Measurements from ENCODE around the gene TRIB2.
"Not testable (repeated sequence)": the region's sequence is repeated elsewhere in the genome, so short reads cannot be mapped to it uniquely, and the experiment has no call there.

The TRIB2 gene

DNA sequence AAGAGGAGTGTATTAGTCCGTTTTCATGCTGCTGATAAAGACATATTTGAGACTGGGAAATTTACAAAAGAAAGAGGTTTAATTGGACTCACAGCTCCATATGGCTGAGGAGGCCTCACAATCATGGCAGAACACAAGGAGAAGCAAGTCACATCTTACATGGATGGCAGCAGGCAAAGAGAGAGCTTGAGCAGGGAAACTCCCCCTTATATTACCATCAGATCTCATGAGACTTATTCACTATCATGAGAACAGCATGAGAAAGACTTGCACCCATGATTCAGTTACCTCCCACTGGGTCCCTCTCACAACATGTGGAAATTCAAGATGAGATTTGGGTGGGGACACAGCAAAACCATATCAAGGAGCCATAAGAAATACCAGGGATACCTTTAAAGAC lies 36.6 kb upstream of the TRIB2 start:
- peaks cover 13 to 35% of the 10 kb centered on the region in 2 donors for H3K4me1 ChIP-seq (ENCODE audit: control insufficient read depth in 1 of 2, insufficient read depth in 2 of 2, low read length in 2 of 2)
- H3K9me3 ChIP-seq (ENCODE audit: control insufficient read depth in 1 of 2, low read length in 2 of 2); H3K4me3 ChIP-seq (ENCODE audit: low read depth in 1 of 2, low read length in 2 of 2); H3K27ac ChIP-seq (ENCODE audit: low read depth, low read length); H3K9ac ChIP-seq (ENCODE audit: low read depth in 1 of 2, low read length in 2 of 2); H3K27me3 ChIP-seq (ENCODE audit: control insufficient read depth in 1 of 2, insufficient read depth in 2 of 2, low read length in 2 of 2); H3K36me3 ChIP-seq (ENCODE audit: control insufficient read depth in 1 of 2, insufficient read depth in 2 of 2, low read length in 2 of 2): not testable (repeated sequence)

- Histone ChIP-seq H3K4me3 (ENCODE audit: low read depth in 1 of 2, low read length in 2 of 2) (no peak overlapping the region), H3K9me3 (ENCODE audit: control insufficient read depth in 1 of 2, low read length in 2 of 2) (no peaks in the 10 kb centered on the region), H3K27me3 (ENCODE audit: control insufficient read depth in 1 of 2, insufficient read depth in 2 of 2, low read length in 2 of 2) (no peaks in the 10 kb centered on the region), H3K36me3 (ENCODE audit: control insufficient read depth in 1 of 2, insufficient read depth in 2 of 2, low read length in 2 of 2) (no peaks in the 10 kb centered on the region), H3K4me1 (ENCODE audit: control insufficient read depth in 1 of 2, insufficient read depth in 2 of 2, low read length in 2 of 2) (peaks cover 10 to 25% of the 10 kb centered on the region in 2 donors), H3K9ac (ENCODE audit: low read depth in 1 of 2, low read length in 2 of 2) (no peak overlapping the region), H3K27ac (ENCODE audit: low read depth, low read length) (no peak overlapping the region)
Observed at GRCh38 chr2:12682017-12682416, 34.7 kb upstream of the TRIB2 start.

GRCh38 chr2:12683457-12684100 lies 33.2 kb upstream of the TRIB2 start:
- H3K4me1 ChIP-seq (ENCODE audit: control insufficient read depth in 1 of 2, insufficient read depth in 2 of 2, low read length in 2 of 2) = peaks cover 13 to 41% of the 10 kb centered on the region in 2 donors
- H3K4me3 ChIP-seq (ENCODE audit: low read depth in 1 of 2, low read length in 2 of 2) = no peak overlapping the region
- no peaks in the 10 kb centered on the region for H3K9me3 ChIP-seq (ENCODE audit: control insufficient read depth in 1 of 2, low read length in 2 of 2)
- H3K36me3 ChIP-seq (ENCODE audit: control insufficient read depth in 1 of 2, insufficient read depth in 2 of 2, low read length in 2 of 2) = no peaks in the 10 kb centered on the region
- no peak overlapping the region for H3K27ac ChIP-seq (ENCODE audit: low read depth, low read length)
- no peak overlapping the region for H3K9ac ChIP-seq (ENCODE audit: low read depth in 1 of 2, low read length in 2 of 2)
- no peaks in the 10 kb centered on the region for H3K27me3 ChIP-seq (ENCODE audit: control insufficient read depth in 1 of 2, insufficient read depth in 2 of 2, low read length in 2 of 2)

- Histone ChIP-seq H3K9me3 (ENCODE audit: control insufficient read depth in 1 of 2, low read length in 2 of 2) (no peaks in the 10 kb centered on the region), H3K27ac (ENCODE audit: low read depth, low read length) (no peak overlapping the region), H3K36me3 (ENCODE audit: control insufficient read depth in 1 of 2, insufficient read depth in 2 of 2, low read length in 2 of 2) (no peaks in the 10 kb centered on the region), H3K4me1 (ENCODE audit: control insufficient read depth in 1 of 2, insufficient read depth in 2 of 2, low read length in 2 of 2) (peaks cover 13 to 48% of the 10 kb centered on the region in 2 donors), H3K27me3 (ENCODE audit: control insufficient read depth in 1 of 2, insufficient read depth in 2 of 2, low read length in 2 of 2) (no peaks in the 10 kb centered on the region), H3K4me3 (ENCODE audit: low read depth in 1 of 2, low read length in 2 of 2) (no peak overlapping the region), H3K9ac (ENCODE audit: low read depth in 1 of 2, low read length in 2 of 2) (no peak overlapping the region)
Observed at GRCh38 chr2:12684471-12684936, 32.2 kb upstream of the TRIB2 start.

DNA sequence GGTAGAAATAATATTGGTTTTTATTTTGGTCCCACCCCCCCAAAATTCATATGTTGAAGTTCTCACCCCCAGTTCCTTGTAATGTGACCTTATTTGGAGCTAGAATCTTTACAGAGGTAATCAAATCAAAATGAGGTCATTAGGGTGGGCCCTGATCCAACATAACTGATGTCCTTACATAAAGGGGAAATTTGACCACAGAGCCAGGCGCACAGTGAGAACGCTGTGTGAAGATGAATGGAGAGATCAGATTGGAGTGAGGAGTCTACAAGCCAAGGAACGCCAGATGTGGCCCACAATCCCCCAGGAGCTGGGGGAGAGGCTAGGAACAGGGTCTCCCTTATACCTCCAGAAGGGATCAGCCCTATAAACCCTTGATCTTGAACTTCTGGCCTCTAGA lies 31.6 kb upstream of the TRIB2 start:
- H3K36me3 ChIP-seq (ENCODE audit: control insufficient read depth in 1 of 2, insufficient read depth in 2 of 2, low read length in 2 of 2) = no peaks in the 10 kb centered on the region
- H3K9me3 ChIP-seq (ENCODE audit: control insufficient read depth in 1 of 2, low read length in 2 of 2) = no peaks in the 10 kb centered on the region
- no peak overlapping the region for H3K27ac ChIP-seq (ENCODE audit: low read depth, low read length)

DNA sequence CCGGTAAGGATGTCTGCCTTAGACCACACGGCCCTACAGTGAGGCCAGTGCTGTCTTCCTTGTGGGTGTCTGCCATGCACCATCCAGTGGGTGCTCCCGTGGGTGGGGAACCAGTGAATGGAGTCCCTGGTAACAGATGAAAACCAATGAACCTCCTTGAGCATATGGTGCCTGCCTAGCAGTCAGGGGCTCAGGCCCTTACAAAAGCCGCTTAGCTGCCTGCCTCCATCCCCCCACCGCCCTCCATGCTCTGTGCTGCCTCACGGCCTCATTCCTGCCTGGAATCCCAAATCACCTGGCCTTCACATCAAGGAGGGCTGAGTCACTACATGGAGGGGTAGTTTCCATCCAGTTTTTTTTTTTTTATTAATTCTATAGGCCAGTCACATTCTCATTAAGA lies 30.8 kb upstream of the TRIB2 start:
- no peaks in the 10 kb centered on the region for H3K9me3 ChIP-seq (ENCODE audit: control insufficient read depth in 1 of 2, low read length in 2 of 2)
- no peak overlapping the region for H3K4me3 ChIP-seq (ENCODE audit: low read depth in 1 of 2, low read length in 2 of 2)
- H3K36me3 ChIP-seq (ENCODE audit: control insufficient read depth in 1 of 2, insufficient read depth in 2 of 2, low read length in 2 of 2) = no peaks in the 10 kb centered on the region
- no peak overlapping the region for H3K9ac ChIP-seq (ENCODE audit: low read depth in 1 of 2, low read length in 2 of 2)
- H3K27ac ChIP-seq (ENCODE audit: low read depth, low read length) = no peak overlapping the region
- H3K27me3 ChIP-seq (ENCODE audit: control insufficient read depth in 1 of 2, insufficient read depth in 2 of 2, low read length in 2 of 2) = no peaks in the 10 kb centered on the region
- H3K4me1 ChIP-seq (ENCODE audit: control insufficient read depth in 1 of 2, insufficient read depth in 2 of 2, low read length in 2 of 2) = peaks cover 13 to 52% of the 10 kb centered on the region in 2 donors

More for the DNA sequence above, 31.6 kb upstream of the TRIB2 start:
- H3K4me3 ChIP-seq (ENCODE audit: low read depth in 1 of 2, low read length in 2 of 2) = no peak overlapping the region
- H3K9ac ChIP-seq (ENCODE audit: low read depth in 1 of 2, low read length in 2 of 2) = no peak overlapping the region
- no peaks in the 10 kb centered on the region for H3K27me3 ChIP-seq (ENCODE audit: control insufficient read depth in 1 of 2, insufficient read depth in 2 of 2, low read length in 2 of 2)
- H3K4me1 ChIP-seq (ENCODE audit: control insufficient read depth in 1 of 2, insufficient read depth in 2 of 2, low read length in 2 of 2) = peaks cover 13 to 52% of the 10 kb centered on the region in 2 donors

DNA sequence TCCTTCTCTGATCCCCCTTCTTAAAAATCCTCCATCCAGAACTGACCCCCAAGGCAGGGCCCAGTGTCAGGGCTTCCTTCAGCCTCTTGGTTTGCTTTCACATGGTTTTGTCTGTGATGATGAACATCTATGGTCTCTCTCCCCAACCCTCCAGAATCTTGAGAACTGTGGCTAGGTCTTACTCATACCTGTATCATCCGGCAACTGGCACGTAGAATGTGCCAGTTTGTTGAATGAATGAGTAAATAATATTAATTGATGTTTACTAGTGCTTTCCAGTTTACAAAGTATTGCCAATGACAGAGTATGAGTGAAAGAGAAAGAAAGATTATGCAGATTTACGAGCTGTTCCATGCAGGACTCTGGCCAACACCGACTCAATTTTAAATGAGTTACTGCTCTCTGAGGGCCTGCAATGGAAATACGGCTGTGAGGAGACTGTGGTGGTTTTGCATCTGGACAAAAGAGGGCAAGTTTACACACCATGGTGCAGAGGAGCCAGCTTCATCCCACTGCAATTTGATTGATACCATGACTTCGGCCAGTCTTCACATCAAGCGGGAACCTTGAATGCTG lies 29.9 kb upstream of the TRIB2 start:
- Histone ChIP-seq H3K9ac (ENCODE audit: low read depth in 1 of 2, low read length in 2 of 2) (no peak overlapping the region), H3K9me3 (ENCODE audit: control insufficient read depth in 1 of 2, low read length in 2 of 2) (peaks cover 0 to under 1% of the 10 kb centered on the region in 2 donors), H3K36me3 (ENCODE audit: control insufficient read depth in 1 of 2, insufficient read depth in 2 of 2, low read length in 2 of 2) (no peaks in the 10 kb centered on the region), H3K27me3 (ENCODE audit: control insufficient read depth in 1 of 2, insufficient read depth in 2 of 2, low read length in 2 of 2) (no peaks in the 10 kb centered on the region), H3K4me3 (ENCODE audit: low read depth in 1 of 2, low read length in 2 of 2) (no peak overlapping the region), H3K27ac (ENCODE audit: low read depth, low read length) (no peak overlapping the region), H3K4me1 (ENCODE audit: control insufficient read depth in 1 of 2, insufficient read depth in 2 of 2, low read length in 2 of 2) (peaks cover 13 to 52% of the 10 kb centered on the region in 2 donors)

GRCh38 chr2:12688091-12688490 lies 28.6 kb upstream of the TRIB2 start:
- H3K27ac ChIP-seq (ENCODE audit: low read depth, low read length) = no peak overlapping the region
- peaks cover 13 to 44% of the 10 kb centered on the region in 2 donors for H3K4me1 ChIP-seq (ENCODE audit: control insufficient read depth in 1 of 2, insufficient read depth in 2 of 2, low read length in 2 of 2)
- H3K36me3 ChIP-seq (ENCODE audit: control insufficient read depth in 1 of 2, insufficient read depth in 2 of 2, low read length in 2 of 2) = no peaks in the 10 kb centered on the region
- no peak overlapping the region for H3K4me3 ChIP-seq (ENCODE audit: low read depth in 1 of 2, low read length in 2 of 2)
- no peaks in the 10 kb centered on the region for H3K27me3 ChIP-seq (ENCODE audit: control insufficient read depth in 1 of 2, insufficient read depth in 2 of 2, low read length in 2 of 2)
- no peak overlapping the region for H3K9ac ChIP-seq (ENCODE audit: low read depth in 1 of 2, low read length in 2 of 2)
- H3K9me3 ChIP-seq (ENCODE audit: control insufficient read depth in 1 of 2, low read length in 2 of 2) = peaks cover 0 to 3% of the 10 kb centered on the region in 2 donors

DNA sequence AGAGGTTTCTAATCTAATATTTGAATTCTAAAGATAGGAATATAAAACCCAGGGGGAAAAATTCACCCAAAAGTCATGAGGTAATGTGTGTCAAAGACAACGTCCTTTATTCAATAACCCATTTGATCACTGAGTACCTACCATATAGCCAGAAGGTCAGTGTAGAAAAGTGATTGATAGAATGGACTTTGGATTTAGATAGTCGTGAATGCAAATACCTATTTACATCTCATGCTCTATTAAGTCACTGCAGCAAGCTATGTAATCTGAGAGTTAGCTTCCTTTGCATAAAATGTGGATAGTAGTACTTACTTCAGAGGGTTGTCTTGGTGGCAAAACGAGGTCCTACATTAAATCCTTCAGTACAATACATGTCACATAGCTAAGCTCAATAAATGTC lies 27.8 kb upstream of the TRIB2 start:
- no peaks in the 10 kb centered on the region for H3K27me3 ChIP-seq (ENCODE audit: control insufficient read depth in 1 of 2, insufficient read depth in 2 of 2, low read length in 2 of 2)
- H3K36me3 ChIP-seq (ENCODE audit: control insufficient read depth in 1 of 2, insufficient read depth in 2 of 2, low read length in 2 of 2) = no peaks in the 10 kb centered on the region
- H3K9ac ChIP-seq (ENCODE audit: low read depth in 1 of 2, low read length in 2 of 2) = no peak overlapping the region
- H3K4me1 ChIP-seq (ENCODE audit: control insufficient read depth in 1 of 2, insufficient read depth in 2 of 2, low read length in 2 of 2) = peaks cover 12 to 37% of the 10 kb centered on the region in 2 donors
- peaks cover 0 to 3% of the 10 kb centered on the region in 2 donors for H3K9me3 ChIP-seq (ENCODE audit: control insufficient read depth in 1 of 2, low read length in 2 of 2)
- H3K4me3 ChIP-seq (ENCODE audit: low read depth in 1 of 2, low read length in 2 of 2) = no peak overlapping the region
- H3K27ac ChIP-seq (ENCODE audit: low read depth, low read length) = no peak overlapping the region

DNA sequence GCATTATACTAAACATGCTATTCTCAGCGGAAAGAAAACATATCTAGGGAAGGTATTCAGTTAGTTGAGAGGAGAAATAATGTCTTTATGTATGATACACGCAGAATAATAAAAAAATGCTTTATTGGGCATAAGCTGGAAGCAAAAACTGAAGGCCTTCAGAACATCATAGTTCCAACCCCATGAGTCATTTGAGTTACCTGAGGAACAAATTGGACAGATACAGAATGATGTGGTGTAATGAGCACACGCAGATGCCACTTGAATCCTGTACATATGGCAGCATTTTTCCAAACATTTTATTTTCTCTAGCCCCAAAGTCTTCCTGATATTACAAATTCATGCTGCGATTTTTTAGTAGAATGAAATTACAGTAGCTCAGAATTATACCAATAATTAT lies 23.2 kb upstream of the TRIB2 start:
- H3K9ac ChIP-seq (ENCODE audit: low read depth in 1 of 2, low read length in 2 of 2) = no peak overlapping the region
- no peak overlapping the region for H3K4me3 ChIP-seq (ENCODE audit: low read depth in 1 of 2, low read length in 2 of 2)
- H3K4me1 ChIP-seq (ENCODE audit: control insufficient read depth in 1 of 2, insufficient read depth in 2 of 2, low read length in 2 of 2) = peaks cover 0 to 19% of the 10 kb centered on the region in 2 donors
- H3K9me3 ChIP-seq (ENCODE audit: control insufficient read depth in 1 of 2, low read length in 2 of 2) = peaks cover 0 to 3% of the 10 kb centered on the region in 2 donors
- no peaks in the 10 kb centered on the region for H3K27me3 ChIP-seq (ENCODE audit: control insufficient read depth in 1 of 2, insufficient read depth in 2 of 2, low read length in 2 of 2)
- H3K36me3 ChIP-seq (ENCODE audit: control insufficient read depth in 1 of 2, insufficient read depth in 2 of 2, low read length in 2 of 2) = no peaks in the 10 kb centered on the region
- no peak overlapping the region for H3K27ac ChIP-seq (ENCODE audit: low read depth, low read length)
